GM19351 (cell line): ENCODE results near the gene SIGLEC14.
"Not testable (repeated sequence)": the region's sequence is repeated elsewhere in the genome, so short reads cannot be mapped to it uniquely, and the experiment has no call there.

Experiments
- ATAC-seq: cut with Tn5 transposase; IDR thresholded peaks from one replicate; pipeline ENCODE4 v1.9.1; 2021; ENCODE audit warnings: mild to moderate bottlenecking, moderate library complexity; ENCODE audit not compliant: unreplicated experiment

Gene SIGLEC14

GRCh38 chr19:51675911-51676565 lies 29.4 kb upstream of the SIGLEC14 start:
- not testable (repeated sequence) for ATAC-seq

DNA sequence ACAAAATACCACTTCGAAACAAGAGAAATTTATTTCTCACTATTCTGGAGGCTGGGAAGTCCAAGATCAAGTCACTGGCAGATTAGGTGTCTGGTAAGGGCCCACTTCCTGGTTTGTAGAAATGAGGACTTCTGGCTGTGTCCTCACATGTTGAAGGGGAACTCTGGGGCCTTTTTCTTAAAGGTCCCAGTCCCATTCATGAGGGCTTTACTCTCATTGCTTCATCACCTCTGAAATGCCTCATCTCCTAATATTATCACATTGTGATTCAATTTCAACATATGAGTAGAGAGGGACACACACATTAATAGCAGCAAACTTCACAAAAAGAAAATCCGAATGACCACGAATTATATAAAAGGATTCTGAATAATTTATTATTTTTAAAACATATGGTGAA lies 21.6 kb upstream of the SIGLEC14 start:
- no peak for ATAC-seq

DNA sequence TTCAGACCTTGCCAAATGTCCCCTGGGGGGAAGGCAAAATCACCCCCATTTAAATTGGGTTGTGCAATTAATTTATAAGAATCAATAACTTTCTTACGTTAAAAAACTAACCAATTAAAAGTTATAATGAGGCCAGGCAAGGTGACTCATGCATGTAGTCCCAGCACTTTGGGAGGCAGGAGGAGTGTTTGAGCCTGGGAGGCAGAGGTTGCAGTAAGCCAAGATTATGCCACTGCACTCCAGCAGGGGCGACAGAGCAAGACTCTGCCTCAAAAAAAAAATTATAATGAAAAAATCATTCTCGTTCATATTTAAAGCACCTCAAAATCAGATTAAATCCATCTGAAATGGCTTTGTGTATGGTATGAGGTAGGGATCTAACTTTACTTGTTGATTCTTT lies 18.4 kb upstream of the SIGLEC14 start:
- no peak for ATAC-seq

DNA sequence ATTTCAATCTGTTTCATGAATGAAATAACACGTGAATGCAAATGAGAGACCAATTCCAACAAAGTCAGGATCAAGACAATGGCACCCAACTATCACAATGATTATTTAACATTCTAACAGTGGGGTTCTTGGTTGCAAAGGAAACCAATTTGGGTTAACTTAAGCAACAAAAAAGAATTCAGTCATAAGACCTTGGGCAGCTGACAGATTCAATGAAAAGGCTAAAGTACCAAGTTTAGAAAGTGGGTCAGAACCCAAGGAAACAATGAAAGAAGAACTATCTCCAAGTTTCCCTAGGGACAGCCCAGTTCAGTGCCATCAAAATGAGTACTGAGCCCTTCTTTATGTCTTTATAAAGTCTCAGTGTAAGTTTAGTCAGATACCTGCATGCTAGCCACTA lies 17.5 kb upstream of the SIGLEC14 start:
- ATAC-seq, result no peak

- no peak for ATAC-seq
Measured at GRCh38 chr19:51663650-51664049, 17.0 kb upstream of the SIGLEC14 start.

DNA sequence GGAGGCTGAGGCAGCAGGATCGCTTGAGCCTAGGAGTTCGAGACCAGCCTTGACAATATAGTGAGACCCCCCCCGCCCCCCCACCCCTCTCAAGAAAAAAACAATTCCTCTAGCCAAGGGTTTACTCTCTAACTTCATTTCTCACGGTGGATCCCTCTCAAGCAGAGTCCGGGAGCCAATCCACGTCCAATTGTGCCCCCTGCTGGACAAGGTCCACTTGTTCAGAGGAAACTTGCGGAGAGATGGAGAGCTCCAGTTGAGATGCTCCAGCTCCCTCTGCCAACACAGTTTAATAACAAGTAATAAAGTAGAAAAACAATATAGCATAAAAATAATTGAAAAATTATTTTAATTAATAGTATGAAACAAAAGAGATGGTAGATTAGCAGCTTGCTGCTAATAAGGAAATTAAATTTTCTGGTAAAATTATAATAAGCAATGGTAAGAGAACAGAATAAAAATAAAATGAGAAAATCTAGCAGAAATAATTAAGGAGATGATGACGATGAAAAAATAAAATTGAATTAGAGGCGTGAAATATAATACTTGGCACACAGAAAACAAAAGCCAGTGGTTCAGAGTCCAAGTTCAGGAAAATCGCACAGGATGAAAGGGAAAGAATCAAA lies 14.5 kb upstream of the SIGLEC14 start:
- ATAC-seq, result no peak

DNA sequence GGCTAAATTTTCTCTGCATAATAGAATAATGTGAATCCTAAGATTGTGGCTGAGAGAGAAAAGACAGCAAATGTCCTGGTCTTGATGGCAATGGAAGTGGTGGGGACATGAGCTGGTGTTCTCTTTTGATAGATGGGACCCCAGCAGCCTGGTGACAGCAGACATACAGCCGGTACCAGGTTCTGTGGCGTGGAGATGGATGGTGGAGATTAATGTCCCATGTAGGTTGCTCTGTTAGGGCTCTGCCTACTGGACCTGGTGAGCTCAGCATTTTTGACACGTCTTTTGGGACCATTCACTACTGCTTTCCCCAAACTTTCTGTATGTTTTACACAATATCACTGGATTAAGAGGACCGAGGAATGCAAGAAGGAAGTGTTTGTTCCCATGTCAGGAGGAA lies 8.2 kb upstream of the SIGLEC14 start:
- no peak for ATAC-seq

GRCh38 chr19:51653162-51653561 lies 6.5 kb upstream of the SIGLEC14 start:
- no peak for ATAC-seq

- ATAC-seq, result no peak
Measured at GRCh38 chr19:51652266-51652665, 5.6 kb upstream of the SIGLEC14 start.

DNA sequence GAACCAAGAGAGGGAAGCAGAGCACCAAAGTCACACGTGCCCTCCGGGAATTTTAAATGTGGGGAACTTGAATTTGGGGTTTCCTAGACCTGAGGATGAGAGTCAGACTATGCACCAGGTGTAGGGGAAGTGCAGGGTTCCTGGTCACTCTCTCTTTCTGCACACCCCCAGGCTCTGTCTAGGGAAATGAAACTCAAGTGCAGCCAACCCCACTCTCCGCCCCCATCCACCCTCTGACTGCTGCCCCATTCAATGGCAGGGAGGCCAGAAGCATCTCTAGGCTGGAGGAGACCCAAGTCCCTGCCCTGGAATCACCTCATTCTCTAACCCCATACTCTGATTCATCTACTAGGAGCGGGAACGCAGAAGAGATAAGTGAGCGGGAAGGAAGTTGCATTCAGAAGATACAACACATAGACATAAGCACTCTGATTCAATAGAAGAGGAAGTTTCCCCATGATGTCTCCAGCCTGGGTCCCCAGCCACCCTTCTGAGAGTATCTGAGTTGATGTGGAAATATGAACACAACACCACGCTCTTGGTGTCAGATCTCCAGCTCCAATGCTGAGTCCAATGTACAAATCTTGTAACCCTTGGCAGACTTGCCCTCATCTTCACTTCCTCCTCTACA lies 4.7 kb upstream of the SIGLEC14 start:
- peak; percentile 68 for ATAC-seq

GRCh38 chr19:51647318-51647717 lies 693 bp upstream of the SIGLEC14 start:
- no peak for ATAC-seq

- ATAC-seq, result no peak
Measured at GRCh38 chr19:51644636-51645271, 1.9 kb downstream of the SIGLEC14 start.

DNA sequence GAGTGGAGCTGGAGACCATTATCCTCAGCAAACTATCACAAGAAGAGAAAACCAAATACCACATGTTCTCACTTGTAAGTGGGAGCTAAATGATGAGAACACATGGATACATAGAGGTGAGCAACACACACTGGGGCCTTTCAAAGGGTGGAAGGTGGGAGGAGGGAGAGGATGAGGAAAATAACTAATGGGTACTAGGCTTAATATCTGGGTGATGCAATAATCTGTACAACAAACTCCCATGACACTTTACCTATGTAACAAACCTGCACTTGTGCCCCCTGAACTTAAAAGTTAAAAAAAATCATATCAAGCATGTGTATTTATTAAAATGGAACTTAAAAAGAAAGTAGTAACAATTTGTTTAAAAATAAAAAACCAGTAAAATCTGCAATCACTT lies 5.0 kb downstream of the SIGLEC14 start:
- no peak for ATAC-seq

- no peak for ATAC-seq
Measured at GRCh38 chr19:51640386-51640785, 6.2 kb downstream of the SIGLEC14 start.

DNA sequence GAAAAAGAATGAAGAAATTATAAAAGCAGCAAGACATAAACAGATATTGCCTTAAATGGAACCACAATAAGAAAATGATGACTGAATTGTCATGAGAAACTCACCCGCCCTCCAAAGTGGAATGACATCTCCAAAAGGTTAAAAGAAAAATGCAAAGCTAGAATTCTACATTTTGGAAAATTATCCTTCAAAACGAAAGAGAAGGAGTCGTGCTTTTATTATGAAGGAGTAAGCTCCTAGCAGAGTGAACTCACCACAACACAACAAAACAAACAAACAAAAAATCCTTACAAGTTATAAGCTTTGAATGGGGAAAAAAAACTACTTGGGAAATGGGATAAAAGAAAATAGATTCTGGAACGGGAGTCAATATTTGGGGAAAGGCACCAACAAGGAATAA lies 6.7 kb downstream of the SIGLEC14 start:
- ATAC-seq, result no peak

DNA sequence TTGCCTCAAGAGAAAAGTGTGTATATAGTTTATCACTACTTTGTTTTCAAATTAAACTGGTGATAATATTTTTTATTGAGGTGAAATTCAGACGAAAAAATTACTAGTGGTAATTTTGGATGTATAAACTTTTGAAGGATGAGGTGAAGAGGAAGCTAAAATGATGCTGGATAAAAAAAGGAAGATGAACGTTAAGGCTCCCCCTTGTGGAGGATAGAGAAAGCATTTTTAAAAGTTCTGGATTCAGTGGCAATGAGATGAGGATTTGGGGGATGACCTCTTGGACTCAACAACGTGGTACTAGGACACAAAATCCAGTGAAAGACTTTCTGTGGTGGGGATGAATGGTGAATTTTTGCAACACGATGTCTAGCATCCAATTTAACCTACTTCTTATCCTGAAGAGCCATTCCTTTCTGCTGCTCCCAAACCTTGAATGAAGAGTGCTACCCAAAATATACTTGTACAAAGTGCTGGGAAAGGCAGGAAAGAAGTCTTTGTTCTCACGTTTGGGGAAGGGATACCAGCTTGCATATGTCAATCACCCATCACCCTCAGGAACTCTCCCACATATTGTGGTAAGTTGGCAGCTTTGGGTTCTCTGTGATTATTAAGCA lies 9.2 kb downstream of the SIGLEC14 start:
- no peak for ATAC-seq

GRCh38 chr19:51632126-51632525 lies 14.5 kb downstream of the SIGLEC14 start:
- no peak for ATAC-seq

GRCh38 chr19:51630315-51630714 lies 16.3 kb downstream of the SIGLEC14 start, which contains the start of gene SIGLEC5:
SIGLEC5 (minus strand) TSS chr19:51630401; CDS start chr19:51630335, 66 bp downstream.
- not testable (repeated sequence) for ATAC-seq

DNA sequence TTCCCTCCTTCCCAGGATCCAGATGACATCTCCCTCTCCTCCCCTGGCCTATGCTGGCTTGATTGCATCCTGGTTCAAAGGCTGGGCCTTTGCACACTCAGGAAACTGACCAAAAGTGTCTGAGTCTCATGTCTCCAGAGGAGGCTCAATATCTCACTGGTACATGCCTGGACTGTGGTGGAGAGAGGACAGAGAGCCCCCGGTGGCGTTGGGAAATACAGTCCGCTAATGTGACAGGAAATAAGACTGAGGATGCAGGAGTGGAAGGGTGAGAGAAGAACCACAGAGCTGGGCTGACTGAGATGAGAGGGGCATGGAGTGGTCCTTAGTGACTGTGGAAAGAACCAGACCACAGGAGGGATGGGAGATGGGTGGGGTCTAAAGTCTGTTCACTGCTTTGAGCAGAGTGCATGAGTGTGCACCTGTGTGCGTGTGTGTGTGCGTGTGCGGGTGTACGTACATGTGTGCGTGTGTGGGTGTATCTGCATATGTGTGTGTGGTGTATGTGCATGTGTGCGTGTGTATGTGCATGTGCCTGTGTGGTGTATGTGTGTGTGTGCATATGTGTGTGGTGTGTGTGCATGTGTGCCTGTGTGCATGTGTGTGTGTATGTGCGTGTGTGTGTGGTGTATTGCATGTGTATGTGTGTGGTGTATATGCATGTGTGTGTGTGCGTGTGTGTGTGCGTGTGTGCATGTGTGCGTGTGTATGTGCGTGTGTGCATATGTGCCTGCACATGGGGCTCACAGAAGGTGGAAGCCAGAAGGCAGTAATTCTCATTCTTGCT lies 18.3 kb downstream of the SIGLEC14 start:
- no peak for ATAC-seq

GRCh38 chr19:51627491-51628138 lies 19.0 kb downstream of the SIGLEC14 start:
- no peak for ATAC-seq
